ENCODE measurements around the gene CYTIP.

The CYTIP gene

GRCh38 chr2:157463002-157463401, 19.1 kb upstream of the CYTIP start:
- no peak for DNase-seq

- peak; percentile 7 for DNase-seq
Observed at GRCh38 chr2:157460897-157461296, 17.0 kb upstream of the CYTIP start.

GRCh38 chr2:157460384-157460837, 16.5 kb upstream of the CYTIP start:
- peak; percentile 15 for DNase-seq

- peak; percentile 39 for DNase-seq
Observed at GRCh38 chr2:157459486-157459885, 15.6 kb upstream of the CYTIP start.

GRCh38 chr2:157447741-157448140, 3.9 kb upstream of the CYTIP start:
- DNase-seq, result no peak

GRCh38 chr2:157447031-157447430, 3.1 kb upstream of the CYTIP start:
- no peak for DNase-seq

GRCh38 chr2:157444641-157445040, 752 bp upstream of the CYTIP start:
- no peak for DNase-seq

- no peak for DNase-seq
Observed at GRCh38 chr2:157443090-157443489, 799 bp downstream of the CYTIP start.

GRCh38 chr2:157442636-157443035, 1.3 kb downstream of the CYTIP start:
- no peak for DNase-seq

- DNase-seq, result no peak
Observed at GRCh38 chr2:157442191-157442590, 1.7 kb downstream of the CYTIP start.

- DNase-seq, result no peak
Observed at GRCh38 chr2:157441072-157441454, 2.8 kb downstream of the CYTIP start.

- no peak for DNase-seq
Observed at GRCh38 chr2:157440404-157441071, 3.4 kb downstream of the CYTIP start.

- DNase-seq, result no peak
Observed at GRCh38 chr2:157439824-157440186, 4.1 kb downstream of the CYTIP start.

- no peak for DNase-seq
Observed at GRCh38 chr2:157438863-157439823, 4.7 kb downstream of the CYTIP start.

- DNase-seq, result no peak
Observed at GRCh38 chr2:157433394-157433793, 10.5 kb downstream of the CYTIP start.

GRCh38 chr2:157432475-157433106, 11.3 kb downstream of the CYTIP start:
- no peak for DNase-seq

- DNase-seq, result no peak
Observed at GRCh38 chr2:157431176-157431575, 12.7 kb downstream of the CYTIP start.

GRCh38 chr2:157428500-157429175, 15.3 kb downstream of the CYTIP start:
- no peak for DNase-seq

- no peak for DNase-seq
Observed at GRCh38 chr2:157427922-157428303, 16.0 kb downstream of the CYTIP start.

- no peak for DNase-seq
Observed at GRCh38 chr2:157427003-157427921, 16.6 kb downstream of the CYTIP start.

GRCh38 chr2:157426477-157426994, 17.4 kb downstream of the CYTIP start:
- DNase-seq, result no peak

All from right kidney (tissue), 1 donor.